ENCODE results near the gene DEDD. TPM values are rescaled to one million over a fixed set of nuclear protein-coding genes. Genes with fewer than 3 reads are reported as not detected.

DEDD gene
- total and polyA plus RNA-seq, 2 of the 13 experiments (the other 11 are each of a cell fraction or from before 2014, with no cell fraction given): 12.6 to 27.8 TPM

GRCh38 chr1:161098210-161099068 lies 34.0 kb downstream of the DEDD start, which contains the start of gene KLHDC9 (continued):
- TF ChIP-seq, protein P1, sequence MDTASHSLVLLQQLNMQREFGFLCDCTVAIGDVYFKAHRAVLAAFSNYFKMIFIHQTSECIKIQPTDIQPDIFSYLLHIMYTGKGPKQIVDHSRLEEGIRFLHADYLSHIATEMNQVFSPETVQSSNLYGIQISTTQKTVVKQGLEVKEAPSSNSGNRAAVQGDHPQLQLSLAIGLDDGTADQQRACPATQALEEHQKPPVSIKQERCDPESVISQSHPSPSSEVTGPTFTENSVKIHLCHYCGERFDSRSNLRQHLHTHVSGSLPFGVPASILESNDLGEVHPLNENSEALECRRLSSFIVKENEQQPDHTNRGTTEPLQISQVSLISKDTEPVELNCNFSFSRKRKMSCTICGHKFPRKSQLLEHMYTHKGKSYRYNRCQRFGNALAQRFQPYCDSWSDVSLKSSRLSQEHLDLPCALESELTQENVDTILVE (CRISPR knock-in tag; IDR thresholded peaks at IDR 0.05): no peak
- no peak; the same call in 1 of the 2 replicates for TF ChIP-seq ZNF704 (CRISPR knock-in tag; IDR thresholded peaks at IDR 0.05; ENCODE audit: borderline replicate concordance)
- TF ChIP-seq MEF2D (CRISPR knock-in tag; IDR thresholded peaks at IDR 0.05): no peak
- TF ChIP-seq KLF13 (CRISPR knock-in tag; IDR thresholded peaks at IDR 0.05): no peak
- TF ChIP-seq ZSCAN21 (CRISPR knock-in tag; IDR thresholded peaks at IDR 0.05; ENCODE audit: borderline replicate concordance): no peak; the same call in 1 of the 2 replicates
- TF ChIP-seq U2AF2 (IDR thresholded peaks at IDR 0.05; ENCODE audit: low read depth, low read length): no peak
- no peak for TF ChIP-seq KLF11 (CRISPR knock-in tag; IDR thresholded peaks at IDR 0.05)
- TF ChIP-seq HNRNPL (IDR thresholded peaks at IDR 0.05; ENCODE audit: low read depth, low read length): no peak
- no peak for TF ChIP-seq NCOA2 (CRISPR knock-in tag; IDR thresholded peaks at IDR 0.05)
- no peak for TF ChIP-seq KIAA2018 (CRISPR knock-in tag; IDR thresholded peaks at IDR 0.05; ENCODE audit: borderline replicate concordance)
- no peak for TF ChIP-seq ZNF567 (CRISPR knock-in tag; IDR thresholded peaks at IDR 0.05; ENCODE audit: borderline replicate concordance)

Data from HepG2 (cell line).